ENCODE results near the gene GHR.

DNA sequence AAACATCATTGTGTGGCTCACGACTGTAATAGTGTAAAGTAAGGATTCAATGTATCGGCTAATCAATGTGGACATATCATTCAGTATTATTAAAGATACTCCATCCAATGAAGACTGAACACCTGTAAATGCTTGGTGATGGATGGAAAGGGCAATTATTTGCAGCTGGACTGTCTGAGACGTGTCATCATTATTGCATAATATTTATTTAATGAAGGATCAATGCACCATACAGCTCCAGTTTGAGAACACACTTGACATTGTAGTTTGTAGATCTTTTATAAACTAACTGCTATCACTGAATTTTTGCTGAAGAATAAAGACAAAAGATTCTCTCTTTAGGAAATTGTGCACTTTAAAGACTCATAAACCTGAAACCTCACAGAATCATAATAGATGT lies 215.7 kb downstream of the GHR start:
- TF ChIP-seq, protein P1, sequence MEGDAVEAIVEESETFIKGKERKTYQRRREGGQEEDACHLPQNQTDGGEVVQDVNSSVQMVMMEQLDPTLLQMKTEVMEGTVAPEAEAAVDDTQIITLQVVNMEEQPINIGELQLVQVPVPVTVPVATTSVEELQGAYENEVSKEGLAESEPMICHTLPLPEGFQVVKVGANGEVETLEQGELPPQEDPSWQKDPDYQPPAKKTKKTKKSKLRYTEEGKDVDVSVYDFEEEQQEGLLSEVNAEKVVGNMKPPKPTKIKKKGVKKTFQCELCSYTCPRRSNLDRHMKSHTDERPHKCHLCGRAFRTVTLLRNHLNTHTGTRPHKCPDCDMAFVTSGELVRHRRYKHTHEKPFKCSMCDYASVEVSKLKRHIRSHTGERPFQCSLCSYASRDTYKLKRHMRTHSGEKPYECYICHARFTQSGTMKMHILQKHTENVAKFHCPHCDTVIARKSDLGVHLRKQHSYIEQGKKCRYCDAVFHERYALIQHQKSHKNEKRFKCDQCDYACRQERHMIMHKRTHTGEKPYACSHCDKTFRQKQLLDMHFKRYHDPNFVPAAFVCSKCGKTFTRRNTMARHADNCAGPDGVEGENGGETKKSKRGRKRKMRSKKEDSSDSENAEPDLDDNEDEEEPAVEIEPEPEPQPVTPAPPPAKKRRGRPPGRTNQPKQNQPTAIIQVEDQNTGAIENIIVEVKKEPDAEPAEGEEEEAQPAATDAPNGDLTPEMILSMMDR (IDR thresholded peaks at IDR 0.05; ENCODE audit: borderline replicate concordance, extremely low read depth, low read length, poor library complexity, severe bottlenecking) = no peak
- no peak for TF ChIP-seq EZH2 (IDR thresholded peaks at IDR 0.05; ENCODE audit: borderline replicate concordance, low read depth, low read length, severe bottlenecking)

All from DND-41 (cell line).